Nephron progenitor cell (in vitro differentiated cells): Measurements from ENCODE around the gene MAN1C1.
"Not testable (repeated sequence)": the region's sequence is repeated elsewhere in the genome, so short reads cannot be mapped to it uniquely, and the experiment has no call there.

Source experiments
- DNase-seq: peaks from one replicate; pipeline ENCODE4 v3.0.0; 2021
- H3K27ac Mint-ChIP-seq: 2 replicates; pipeline ENCODE4 v1.8.0; 2021; ENCODE audit warnings: mild to moderate bottlenecking, moderate library complexity, mixed read lengths
- H3K27me3 Mint-ChIP-seq: 2 replicates; pipeline ENCODE4 v1.8.0; 2021; ENCODE audit warnings: mild to moderate bottlenecking, low read depth, mixed read lengths; ENCODE audit not compliant: poor library complexity
- H3K36me3 Mint-ChIP-seq: 2 replicates; pipeline ENCODE4 v1.8.0; 2021; ENCODE audit warnings: low read depth, mixed read lengths
- H3K4me1 Mint-ChIP-seq: 2 replicates; pipeline ENCODE4 v1.8.0; 2021; ENCODE audit warnings: mixed read lengths
- H3K4me3 Mint-ChIP-seq: 2 replicates; pipeline ENCODE4 v1.8.0; 2021; ENCODE audit warnings: mild to moderate bottlenecking, moderate library complexity, mixed read lengths
- H3K9me3 Mint-ChIP-seq: 2 replicates; pipeline ENCODE4 v1.8.0; 2021; ENCODE audit warnings: mild to moderate bottlenecking, moderate library complexity, mixed read lengths
- TF ChIP-seq, protein P1 (sequence below): fragments of 200-600 bp; sonication (generic); IDR thresholded peaks from 2 replicates; pipeline ENCODE4 v1.5.0; 2021; ENCODE audit warnings: antibody characterized with exemption

MAN1C1 gene

DNA sequence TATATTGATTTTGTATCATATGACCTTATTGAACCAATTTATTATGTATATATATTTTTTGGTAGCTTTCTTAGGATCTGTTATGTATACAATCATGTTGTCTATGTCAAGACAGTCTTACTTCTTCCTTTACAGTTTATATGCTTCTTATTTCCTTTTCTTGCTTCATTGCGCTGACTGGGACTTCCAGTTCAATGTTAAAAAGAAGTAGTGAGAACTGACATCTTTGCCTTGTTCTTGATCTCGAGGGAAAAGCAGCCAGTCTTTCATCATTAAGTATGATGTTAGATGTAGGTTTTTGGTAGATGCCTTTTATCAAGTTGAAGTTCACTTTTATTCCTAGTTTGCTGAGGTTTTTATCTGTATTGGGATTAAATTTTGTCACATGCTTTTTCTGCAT, 17.5 kb downstream of the MAN1C1 start:
- Mint-ChIP-seq H3K36me3 (peaks cover 8% of the 10 kb centered on the region), H3K4me3 (no peak overlapping the region), H3K27me3 (peaks cover 44% of the 10 kb centered on the region), H3K4me1 (peaks cover 5% of the 10 kb centered on the region), H3K27ac (no peak overlapping the region), H3K9me3 (peaks cover 73% of the 10 kb centered on the region)
- no peak for DNase-seq
- TF ChIP-seq, protein P1, sequence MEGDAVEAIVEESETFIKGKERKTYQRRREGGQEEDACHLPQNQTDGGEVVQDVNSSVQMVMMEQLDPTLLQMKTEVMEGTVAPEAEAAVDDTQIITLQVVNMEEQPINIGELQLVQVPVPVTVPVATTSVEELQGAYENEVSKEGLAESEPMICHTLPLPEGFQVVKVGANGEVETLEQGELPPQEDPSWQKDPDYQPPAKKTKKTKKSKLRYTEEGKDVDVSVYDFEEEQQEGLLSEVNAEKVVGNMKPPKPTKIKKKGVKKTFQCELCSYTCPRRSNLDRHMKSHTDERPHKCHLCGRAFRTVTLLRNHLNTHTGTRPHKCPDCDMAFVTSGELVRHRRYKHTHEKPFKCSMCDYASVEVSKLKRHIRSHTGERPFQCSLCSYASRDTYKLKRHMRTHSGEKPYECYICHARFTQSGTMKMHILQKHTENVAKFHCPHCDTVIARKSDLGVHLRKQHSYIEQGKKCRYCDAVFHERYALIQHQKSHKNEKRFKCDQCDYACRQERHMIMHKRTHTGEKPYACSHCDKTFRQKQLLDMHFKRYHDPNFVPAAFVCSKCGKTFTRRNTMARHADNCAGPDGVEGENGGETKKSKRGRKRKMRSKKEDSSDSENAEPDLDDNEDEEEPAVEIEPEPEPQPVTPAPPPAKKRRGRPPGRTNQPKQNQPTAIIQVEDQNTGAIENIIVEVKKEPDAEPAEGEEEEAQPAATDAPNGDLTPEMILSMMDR, result no peak

DNA sequence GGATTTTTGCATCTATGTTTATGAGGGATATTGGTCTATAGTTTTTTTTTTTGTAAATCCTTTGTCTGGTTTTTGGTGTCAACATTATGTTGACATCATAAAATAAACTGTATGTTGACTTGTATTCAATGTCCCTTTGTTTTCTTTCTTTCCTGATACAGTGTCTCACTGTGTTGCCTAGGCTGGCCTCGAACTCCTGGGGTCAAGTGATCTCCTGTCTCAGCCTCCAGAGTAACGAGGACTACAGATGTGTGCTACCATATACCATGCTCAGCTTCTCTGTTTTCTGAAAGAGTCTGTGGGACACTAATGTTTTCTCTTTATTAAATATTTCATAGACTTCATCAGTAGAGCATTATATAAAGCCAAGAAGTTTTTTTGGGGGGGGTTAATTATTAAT, 18.3 kb downstream of the MAN1C1 start:
- H3K27ac Mint-ChIP-seq, result no peak overlapping the region
- no peak overlapping the region for H3K4me3 Mint-ChIP-seq
- DNase-seq, result no peak
- peaks cover 50% of the 10 kb centered on the region for H3K27me3 Mint-ChIP-seq
- peaks cover 5% of the 10 kb centered on the region for H3K4me1 Mint-ChIP-seq
- TF ChIP-seq, protein P1, result no peak
- peaks cover 8% of the 10 kb centered on the region for H3K36me3 Mint-ChIP-seq
- H3K9me3 Mint-ChIP-seq, result peaks cover 74% of the 10 kb centered on the region

DNA sequence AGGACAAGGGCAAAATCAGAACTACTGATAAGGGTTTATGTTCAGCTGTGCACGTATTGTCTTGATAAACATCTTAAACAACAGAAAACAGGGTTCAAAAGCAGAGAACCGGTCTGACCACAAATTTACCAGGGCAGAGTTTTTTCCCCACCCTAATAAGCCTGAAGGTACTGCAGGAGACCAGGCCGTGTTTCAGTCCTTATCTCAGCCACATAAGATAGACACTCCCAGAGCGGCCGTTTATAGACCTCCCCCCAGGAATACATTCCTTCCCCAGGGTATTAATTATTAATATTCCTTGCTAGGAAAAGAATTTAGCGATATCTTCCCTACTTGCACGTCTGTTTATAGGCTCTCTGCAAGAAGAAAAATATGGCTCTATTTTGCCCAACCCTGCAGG, 19.6 kb downstream of the MAN1C1 start:
- not testable (repeated sequence) for DNase-seq, H3K4me3 Mint-ChIP-seq

DNA sequence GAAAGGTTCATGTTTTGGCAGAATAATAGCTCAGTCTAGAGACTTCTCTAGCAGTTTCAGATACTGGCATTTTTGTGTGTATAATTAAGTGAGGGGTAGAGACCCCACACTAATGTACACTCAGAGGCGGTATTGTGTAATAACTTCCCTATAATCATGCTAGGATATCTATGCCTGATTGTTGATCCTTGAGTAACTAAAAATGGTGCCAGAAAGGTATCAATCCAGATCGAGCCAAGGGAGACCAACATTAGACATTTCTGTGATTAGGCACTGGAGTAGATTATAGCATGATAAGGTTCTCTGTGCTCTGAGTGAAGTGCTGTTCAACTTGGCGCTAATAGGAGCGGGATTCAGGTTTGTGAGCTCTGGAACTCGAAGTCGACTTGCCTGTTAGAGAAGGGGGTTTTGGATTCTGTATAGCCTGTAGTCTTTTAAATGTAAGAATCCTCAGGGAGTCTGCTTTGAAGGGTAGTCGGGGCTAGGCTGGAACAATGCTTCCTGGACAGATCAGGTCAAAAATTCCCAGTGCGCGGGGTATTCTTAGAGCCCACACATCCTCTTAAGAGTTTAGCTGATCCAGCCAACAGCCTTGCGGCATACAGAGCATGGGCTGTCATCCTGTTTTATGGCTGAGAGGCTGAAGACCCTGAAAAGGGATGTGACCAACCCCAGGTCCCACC, 24.2 kb downstream of the MAN1C1 start:
- Mint-ChIP-seq H3K9me3 (peaks cover 34% of the 10 kb centered on the region), H3K27me3 (peaks cover 51% of the 10 kb centered on the region), H3K27ac (no peak overlapping the region), H3K4me3 (no peak overlapping the region), H3K4me1 (peaks cover 13% of the 10 kb centered on the region), H3K36me3 (peaks cover 6% of the 10 kb centered on the region)
- DNase-seq, result no peak
- TF ChIP-seq, protein P1, result no peak

More for the DNA sequence above, 19.6 kb downstream of the MAN1C1 start:
- H3K27ac Mint-ChIP-seq, H3K4me1 Mint-ChIP-seq, H3K36me3 Mint-ChIP-seq: not testable (repeated sequence)
- Mint-ChIP-seq H3K27me3 (peaks cover 56% of the 10 kb centered on the region), H3K9me3 (peaks cover 74% of the 10 kb centered on the region)

DNA sequence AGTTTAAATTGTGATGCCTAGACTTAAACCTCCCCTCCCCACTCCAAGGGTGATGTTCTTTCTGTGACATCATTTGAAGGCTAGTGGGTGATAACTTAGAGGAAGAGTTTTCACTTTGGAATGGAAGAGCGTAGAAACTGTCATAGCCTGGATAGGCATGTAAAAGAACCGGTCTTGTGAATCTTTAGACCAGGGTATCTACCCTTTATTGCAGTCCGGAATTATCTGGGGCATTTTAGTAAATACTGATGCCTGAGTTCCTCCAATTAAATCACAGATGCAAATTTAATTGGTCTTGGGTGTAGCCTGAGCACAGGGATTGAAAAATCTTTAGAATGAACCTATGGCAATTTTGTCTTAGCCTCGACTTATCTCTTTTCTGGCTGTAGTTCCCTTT, 24.7 kb downstream of the MAN1C1 start:
- Mint-ChIP-seq H3K27ac (no peak overlapping the region), H3K4me3 (no peak overlapping the region), H3K9me3 (peaks cover 29% of the 10 kb centered on the region), H3K4me1 (peaks cover 13% of the 10 kb centered on the region), H3K36me3 (peaks cover 3% of the 10 kb centered on the region), H3K27me3 (peaks cover 54% of the 10 kb centered on the region)
- DNase-seq, result no peak
- TF ChIP-seq, protein P1, result no peak

DNA sequence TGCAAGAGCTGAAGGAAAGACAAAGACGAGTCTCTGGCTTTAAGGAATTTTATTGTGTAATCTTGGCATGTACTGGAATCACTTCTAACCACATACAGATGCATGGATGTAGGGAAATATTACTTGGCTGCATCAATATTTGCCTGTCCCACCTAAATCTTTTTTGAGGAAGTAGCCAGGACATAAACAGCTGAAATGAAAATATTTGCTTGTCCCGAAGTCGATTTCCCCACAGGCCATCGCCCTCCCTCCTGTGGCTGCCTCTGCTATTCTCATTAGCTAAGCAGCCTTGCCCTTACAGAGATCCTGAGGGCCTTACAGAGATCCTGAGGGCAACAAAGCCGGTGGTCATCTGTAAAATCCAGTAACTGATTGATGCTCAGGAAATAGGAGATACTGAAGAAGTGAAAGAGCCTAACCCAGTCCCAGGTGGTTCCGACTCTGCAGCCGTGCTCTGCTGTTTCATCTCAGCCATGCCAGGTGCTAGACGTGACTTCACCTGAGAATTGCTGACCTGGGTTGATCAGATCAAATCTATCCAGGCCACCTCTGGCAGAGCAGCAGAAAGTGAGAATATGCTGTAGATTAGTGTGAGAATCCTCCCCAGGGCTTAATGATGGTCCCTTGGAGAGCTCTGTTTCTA, 25.5 kb downstream of the MAN1C1 start:
- TF ChIP-seq, protein P1, result no peak
- Mint-ChIP-seq H3K27ac (no peak overlapping the region), H3K4me3 (no peak overlapping the region), H3K9me3 (peaks cover 25% of the 10 kb centered on the region), H3K27me3 (peaks cover 61% of the 10 kb centered on the region), H3K36me3 (peaks cover 3% of the 10 kb centered on the region), H3K4me1 (peaks cover 13% of the 10 kb centered on the region)
- DNase-seq, result no peak
